ENCODE results near the gene SOX18.
"Not testable (repeated sequence)": the region's sequence is repeated elsewhere in the genome, so short reads cannot be mapped to it uniquely, and the experiment has no call there.

The SOX18 gene

DNA sequence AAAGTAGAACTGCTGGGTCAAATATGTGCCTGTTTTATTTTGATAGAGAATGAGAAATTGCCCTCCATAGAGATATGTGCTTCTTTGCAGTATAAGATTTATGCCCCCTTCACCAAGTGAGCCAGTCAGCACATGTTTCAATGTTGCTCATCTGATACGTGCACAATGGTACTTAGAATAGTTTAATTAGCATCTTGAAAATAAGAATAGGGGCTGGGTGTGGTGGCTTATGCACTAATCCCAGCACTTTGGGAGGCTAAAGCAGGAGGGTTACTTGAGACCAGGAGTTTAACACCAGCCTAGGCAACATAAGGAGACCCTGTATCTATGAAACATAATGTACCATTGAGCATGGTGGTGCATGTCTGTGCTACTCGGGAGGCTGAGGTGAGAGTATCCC lies 33.8 kb downstream of the SOX18 start:
- DNase-seq: no peak

DNA sequence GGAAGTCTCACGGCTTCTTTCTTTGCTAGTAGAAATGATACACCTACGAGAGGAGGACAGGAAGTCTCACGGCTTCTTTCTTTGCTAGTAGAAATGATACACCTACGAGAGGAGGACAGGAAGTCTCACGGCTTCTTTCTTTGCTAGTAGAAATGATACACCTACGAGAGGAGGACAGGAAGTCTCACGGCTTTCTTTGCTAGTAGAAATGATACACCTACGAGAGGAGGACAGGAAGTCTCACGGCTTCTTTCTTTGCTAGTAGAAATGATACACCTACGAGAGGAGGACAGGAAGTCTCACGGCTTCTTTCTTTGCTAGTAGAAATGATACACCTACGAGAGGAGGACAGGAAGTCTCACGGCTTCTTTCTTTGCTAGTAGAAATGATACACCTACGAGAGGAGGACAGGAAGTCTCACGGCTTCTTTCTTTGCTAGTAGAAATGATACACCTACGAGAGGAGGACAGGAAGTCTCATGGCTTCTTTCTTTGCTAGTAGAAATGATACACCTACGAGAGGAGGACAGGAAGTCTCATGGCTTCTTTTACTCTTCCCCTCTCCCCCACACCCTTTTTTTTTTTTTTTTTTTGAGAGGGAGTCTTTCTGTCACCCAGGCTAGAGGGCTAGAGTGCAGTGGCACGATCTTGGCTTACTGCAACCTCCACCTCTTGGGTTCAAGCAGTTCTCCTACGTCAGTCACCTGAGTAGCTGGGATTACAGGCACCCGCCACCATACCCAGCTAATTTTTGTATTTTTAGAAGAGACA lies 36.9 kb downstream of the SOX18 start:
- DNase-seq: not testable (repeated sequence)

- DNase-seq: no peak
Observed at GRCh38 chr20:64011366-64011779, 38.1 kb downstream of the SOX18 start.

DNA sequence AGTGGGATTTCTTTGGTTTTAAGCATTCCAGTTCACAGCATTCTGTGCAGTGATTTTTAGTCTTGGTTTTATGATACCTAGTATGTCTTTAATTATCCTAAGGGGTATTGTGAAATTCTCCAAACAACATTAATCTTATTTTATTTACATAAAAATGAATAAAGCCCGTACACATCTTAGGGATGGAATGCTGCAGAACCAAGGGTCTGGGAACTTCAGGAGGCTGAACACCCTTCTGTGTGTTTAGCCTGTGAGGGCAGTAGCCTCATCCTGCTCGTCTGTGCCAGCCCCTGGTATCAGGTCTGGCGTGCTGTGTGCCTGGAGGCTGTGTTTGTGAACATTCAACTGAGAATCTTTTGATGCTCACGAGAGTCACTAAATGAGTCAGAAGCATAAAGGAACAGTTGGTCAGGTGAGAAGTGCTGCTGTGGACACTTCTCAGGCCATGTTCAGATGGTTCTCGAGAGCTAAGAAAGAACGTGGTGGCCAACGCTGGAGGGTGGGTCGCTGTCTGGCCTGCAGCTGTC lies 38.7 kb downstream of the SOX18 start:
- no peak for DNase-seq

GRCh38 chr20:64009811-64010387 lies 39.5 kb downstream of the SOX18 start:
- DNase-seq: no peak

DNA sequence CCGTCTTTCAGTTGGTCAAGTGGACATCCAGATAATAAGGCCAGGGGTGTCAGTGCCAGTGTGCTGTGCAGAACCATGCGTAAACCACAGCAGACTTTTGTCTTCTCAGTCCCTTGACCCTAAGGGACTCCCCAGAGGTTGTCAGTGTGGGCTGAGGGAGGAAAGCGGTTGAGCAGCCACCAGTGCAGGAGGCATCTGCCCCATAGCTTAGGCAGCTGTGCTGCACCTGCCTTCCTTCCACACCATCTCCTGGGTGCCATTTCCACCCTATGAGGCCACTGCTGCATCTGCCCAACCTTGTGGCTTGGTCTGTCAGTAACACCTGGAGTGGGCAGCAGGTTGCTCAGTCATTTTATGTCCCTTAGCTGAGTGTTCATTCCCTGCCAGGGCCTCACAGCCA lies 42.5 kb downstream of the SOX18 start:
- DNase-seq: no peak

DNA sequence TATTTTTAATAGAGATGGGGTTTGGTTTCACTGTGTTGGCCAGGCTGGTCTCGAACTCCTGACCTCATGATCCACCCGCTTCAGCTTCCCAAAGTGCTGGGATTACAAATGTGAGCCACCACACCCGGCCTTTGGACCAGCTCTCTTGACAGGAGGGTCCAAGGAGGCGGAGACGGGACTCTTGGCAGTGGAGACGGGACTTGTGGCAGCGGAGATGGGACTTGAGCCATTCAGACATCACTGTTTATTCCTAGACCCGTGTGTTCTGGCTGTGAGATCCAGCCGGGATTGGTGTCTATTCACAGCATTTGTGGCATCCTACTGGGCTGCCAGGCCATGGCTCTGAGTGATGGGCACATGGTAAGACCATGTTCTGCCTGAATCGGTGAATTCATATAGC lies 42.9 kb downstream of the SOX18 start:
- DNase-seq: no peak

- no peak for DNase-seq
Observed at GRCh38 chr20:64005394-64005793, 44.0 kb downstream of the SOX18 start.

DNA sequence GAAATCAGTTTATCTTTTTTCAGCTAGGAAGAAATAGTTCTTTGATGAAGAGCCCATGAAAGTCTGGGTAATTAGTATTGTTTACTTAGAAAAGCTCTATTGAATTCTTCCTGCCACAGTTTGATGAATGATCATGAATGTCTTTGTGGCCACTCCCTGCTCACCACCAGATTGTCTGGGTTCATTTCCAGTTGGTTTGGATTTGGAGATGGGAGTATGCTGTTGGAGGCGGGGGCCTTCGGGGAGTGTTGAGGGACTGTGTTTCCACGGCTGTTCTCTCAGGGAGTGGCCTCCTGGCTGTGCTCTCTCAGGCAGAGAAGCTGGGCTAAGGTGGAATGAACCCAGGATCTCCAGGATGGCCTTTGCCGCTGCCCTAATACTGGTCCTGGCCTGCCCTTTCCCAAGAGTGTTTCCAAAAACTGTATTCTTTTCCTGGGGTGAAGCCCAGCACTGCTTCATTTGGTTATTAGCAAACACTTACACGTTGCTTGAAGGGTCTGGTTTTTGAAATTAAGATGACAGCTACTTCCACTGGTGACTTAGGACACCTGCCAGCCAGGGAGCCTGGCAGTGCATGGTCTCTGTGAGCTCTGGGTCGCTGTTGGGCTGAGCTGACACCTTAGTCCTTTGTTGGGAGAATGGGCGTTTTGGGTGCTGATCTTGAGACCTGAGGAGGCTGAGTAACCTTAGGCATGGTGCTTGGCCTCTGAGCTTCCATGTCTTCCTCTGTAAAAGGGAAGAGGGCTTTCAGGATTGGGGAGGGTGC lies 45.3 kb downstream of the SOX18 start:
- no peak for DNase-seq

DNA sequence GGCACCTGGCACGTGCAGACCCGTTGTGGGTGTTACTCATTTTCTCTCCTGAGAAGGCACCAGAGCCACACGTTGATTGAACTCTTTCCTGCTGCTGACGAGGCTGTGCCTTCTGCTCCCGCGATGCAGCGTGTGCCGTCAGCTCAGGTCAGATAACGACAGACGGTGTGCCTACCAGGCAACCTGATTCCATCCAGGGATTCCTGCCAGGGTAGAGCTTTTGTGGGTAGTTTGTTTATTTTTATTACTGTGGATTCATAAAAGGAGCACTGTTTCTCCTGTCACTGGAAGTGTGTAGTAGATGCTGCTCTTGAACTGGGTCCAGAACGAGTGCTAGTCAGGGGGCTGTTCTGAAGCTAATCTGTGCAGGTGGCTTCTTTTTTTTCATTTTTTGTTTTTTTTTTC lies 47.8 kb downstream of the SOX18 start:
- DNase-seq: no peak

DNA sequence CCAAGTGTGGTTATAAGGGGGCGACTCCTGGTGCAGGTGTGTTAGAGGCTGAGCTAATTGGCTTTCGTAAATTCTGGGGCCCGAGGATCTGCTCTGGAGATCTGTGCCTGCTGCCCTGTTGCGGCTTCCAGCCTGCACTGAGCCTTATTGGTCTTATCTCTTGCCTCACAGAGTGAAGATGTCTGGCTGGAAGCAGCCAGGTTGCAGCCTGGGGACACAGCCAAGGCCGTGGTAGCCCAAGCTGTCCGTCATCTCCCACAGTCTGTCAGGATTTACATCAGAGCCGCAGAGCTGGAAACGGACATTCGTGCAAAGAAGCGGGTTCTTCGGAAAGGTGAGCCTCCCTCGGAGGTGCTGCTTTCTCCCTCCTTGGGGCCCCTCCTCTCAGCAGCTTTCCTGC lies 48.5 kb downstream of the SOX18 start:
- no peak for DNase-seq

Measured in activated gamma-delta T cell treated with Interleukin-2 at 50 U/mL for 16 hours (primary cell).